AG04450 (cell line): ENCODE measurements around the gene TTLL6. TPM values are rescaled to one million over a fixed set of nuclear protein-coding genes. Genes with fewer than 3 reads are reported as not detected.
A peak's percentile ranks its signal among the peaks of the same experiment; 100 is the strongest.
"Not testable (repeated sequence)": the region's sequence is repeated elsewhere in the genome, so short reads cannot be mapped to it uniquely, and the experiment has no call there.

ENCODE experiments used
- CTCF ChIA-PET: fragments of 300-600, 350-600 bp; formaldehyde crosslinking; extraction: SDS; loops from one replicate; lab custom pipeline; 2022; ENCODE audit warnings: antibody characterized with exemption, inconsistent platforms; lab: Charles Lee
- POLR2A ChIA-PET: fragments of 350-600 bp; formaldehyde crosslinking; extraction: SDS; loops from one replicate; lab custom pipeline; 2021; ENCODE audit warnings: antibody characterized with exemption, inconsistent platforms; lab: Yijun Ruan, JAX
- DNase-seq: peaks from one replicate; pipeline ENCODE4 v3.0.0-alpha.2; 2011; ENCODE audit warnings: low read depth, low spot score
- H3K27ac ChIP-seq: one replicate; pipeline ENCODE4 v1.5.1; 2012; ENCODE audit warnings: low read depth, low read length, control low read depth
- H3K27me3 ChIP-seq: one replicate; pipeline ENCODE4 v1.6.0; 2012; ENCODE audit warnings: low read length; ENCODE audit not compliant: control insufficient read depth, insufficient read depth
- H3K4me3 ChIP-seq: 2 replicates; pipeline ENCODE4 v1.5.1; 2011; ENCODE audit warnings: mild to moderate bottlenecking, low read depth, low read length, control low read depth
- H3K9me3 ChIP-seq: 2 replicates; pipeline ENCODE4 v1.5.1; 2012; ENCODE audit warnings: low read length; ENCODE audit not compliant: control insufficient read depth, insufficient read depth
- CTCF ChIP-seq: IDR thresholded peaks from 2 replicates; pipeline ENCODE4 v1.5.1; 2011; ENCODE audit warnings: low read depth, low read length, control low read depth, inconsistent platforms
- polyA plus RNA-seq: library from polyadenylated mRNA; depleted of rRNA; stranded (reverse); fragments of >200 nt; gene quantifications from 2 replicates; pipeline ENCODE4 v1.2.3, GENCODE V29; 2011

TTLL6 gene
- polyA plus RNA-seq, 1 experiment, result 0.04 TPM

DNA sequence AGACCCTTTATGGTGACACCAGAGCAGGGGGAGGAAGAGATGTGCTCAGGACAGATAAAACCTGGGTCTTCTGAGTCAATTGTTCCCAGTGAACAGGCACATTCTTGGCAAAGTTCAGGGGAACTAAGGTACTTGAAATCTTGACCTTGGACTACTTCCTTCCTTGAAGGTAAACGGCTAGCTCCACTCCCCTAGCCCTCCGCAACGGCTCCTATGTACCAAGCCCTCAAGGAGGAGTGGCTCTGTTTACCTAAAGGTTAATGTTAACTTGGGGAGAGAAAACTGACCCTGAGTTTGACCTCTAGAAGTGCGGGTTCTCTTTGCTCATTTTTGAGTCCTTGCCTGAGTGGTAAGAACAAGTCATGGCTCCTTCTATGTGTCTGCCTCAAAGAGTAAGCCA, 7.8 kb downstream of the TTLL6 start:
- no peaks in the 10 kb centered on the region for H3K9me3 ChIP-seq
- CTCF ChIA-PET, result interaction anchor here (2.1 to 3.0 kb wide), 2 partner anchors 70 to 76 kb away, joined by 7 read pairs; no protein-coding TSS in a partner anchor
- no peak for TF ChIP-seq CTCF
- no peak overlapping the region for H3K27ac ChIP-seq
- peaks cover 24% of the 10 kb centered on the region for H3K27me3 ChIP-seq
- POLR2A ChIA-PET, result no interaction called here
- no peak overlapping the region for H3K4me3 ChIP-seq
- no peak for DNase-seq

- POLR2A ChIA-PET, result no interaction called here
- Histone ChIP-seq H3K27ac (no peak overlapping the region), H3K27me3 (peaks cover 12% of the 10 kb centered on the region), H3K4me3 (no peak overlapping the region), H3K9me3 (no peaks in the 10 kb centered on the region)
- DNase-seq, result no peak
- peak; percentile 95 for TF ChIP-seq CTCF
- CTCF ChIA-PET, result interaction anchor here (0.5 to 4.6 kb wide), 27 partner anchors 10 to 713 kb away, joined by 3 to 162 read pairs (median 4); partner anchors contain the start of gene ATP5MC1
These were observed 12.1 kb downstream of the TTLL6 start for GRCh38 chr17:48804936-48805411.

GRCh38 chr17:48800626-48801217, 16.3 kb downstream of the TTLL6 start:
- Histone ChIP-seq H3K27me3 (peaks cover 12% of the 10 kb centered on the region), H3K27ac (no peak overlapping the region), H3K4me3 (no peak overlapping the region), H3K9me3 (no peaks in the 10 kb centered on the region)
- ChIA-PET POLR2A (no interaction called here), CTCF (interaction anchor here (1.2 to 2.4 kb wide), 3 partner anchors 10 to 83 kb away, joined by 3 to 7 read pairs (median 4); no protein-coding TSS in a partner anchor)
- no peak for TF ChIP-seq CTCF
- DNase-seq, result no peak

DNA sequence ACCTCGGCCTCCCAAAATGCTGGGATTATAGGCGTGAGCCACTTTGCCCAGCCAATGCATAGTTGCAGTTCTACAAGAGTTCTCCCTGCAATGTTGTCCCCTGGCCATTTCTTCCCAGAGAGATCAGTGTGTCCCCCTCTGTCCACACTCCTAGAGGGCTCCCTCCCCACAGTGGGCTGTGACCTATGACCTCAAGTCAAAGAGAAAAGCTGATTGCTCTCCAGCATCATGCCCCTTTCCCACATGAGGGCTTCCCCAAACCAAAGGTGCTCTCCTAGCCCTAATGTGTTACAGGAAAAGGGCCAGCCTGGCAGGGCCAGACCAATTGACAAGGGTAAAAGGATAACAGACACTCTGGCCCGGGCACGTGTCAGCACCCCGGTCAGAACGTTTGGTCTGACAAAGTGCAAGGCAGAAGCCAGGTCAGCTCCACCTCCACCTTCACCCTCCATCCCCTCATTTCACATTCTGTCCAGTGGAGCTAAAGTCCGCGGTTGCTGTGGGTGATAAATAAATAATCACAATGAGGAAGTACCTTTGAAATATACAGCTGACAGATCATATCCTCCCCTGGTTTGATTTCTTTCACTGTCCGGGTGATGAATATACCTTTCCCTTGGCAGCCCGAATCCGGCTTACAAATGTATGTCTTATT, 17.8 kb downstream of the TTLL6 start:
- POLR2A ChIA-PET, result no interaction called here
- no peak overlapping the region for H3K4me3 ChIP-seq
- TF ChIP-seq CTCF, result no peak
- no peaks in the 10 kb centered on the region for H3K9me3 ChIP-seq
- no peak overlapping the region for H3K27ac ChIP-seq
- peaks cover 15% of the 10 kb centered on the region for H3K27me3 ChIP-seq
- no peak for DNase-seq
- CTCF ChIA-PET, result interaction anchor here (1.0 to 2.4 kb wide), 8 partner anchors 8 to 85 kb away, joined by 3 to 7 read pairs (median 4); no protein-coding TSS in a partner anchor

DNA sequence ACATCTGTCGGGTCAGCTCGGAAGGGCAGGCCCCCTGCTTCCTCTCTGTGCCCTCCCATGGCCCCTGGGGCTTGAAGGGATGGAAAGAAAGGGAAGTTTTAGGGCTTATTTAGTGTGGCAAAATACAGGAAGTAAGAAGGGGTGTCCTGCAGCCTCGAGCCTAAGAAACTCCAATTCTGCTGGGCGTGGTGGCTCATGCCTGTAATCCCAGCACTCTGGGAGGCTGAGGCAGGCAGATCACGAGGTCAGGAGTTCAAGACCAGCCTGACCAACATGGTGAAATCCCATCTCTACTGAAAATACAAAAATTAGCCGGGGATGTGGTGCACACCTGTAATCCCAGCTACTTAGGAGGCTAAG, 20.9 kb downstream of the TTLL6 start:
- peak overlapping the region; percentile 39 for H3K27ac ChIP-seq
- DNase-seq, H3K4me3 ChIP-seq, POLR2A ChIA-PET, H3K9me3 ChIP-seq: not testable (repeated sequence)
- CTCF ChIA-PET, result interaction anchor here (1.6 kb wide), 1 partner anchor 8 kb away, joined by 8 read pairs; no protein-coding TSS in a partner anchor
- peaks cover 29% of the 10 kb centered on the region for H3K27me3 ChIP-seq
